Muscle of back (tissue), 13 donors: ENCODE data around the gene SLC27A4. TPM values are rescaled to one million over a fixed set of nuclear protein-coding genes. Genes with fewer than 3 reads are reported as not detected.

Source experiments
- DNase-seq, 3 donors: peaks; one replicate each; pipeline versions ENCODE4 v3.0.0 to v3.0.0-alpha.2; 2013
- long read RNA-seq, 9 donors: transcript quantifications; one replicate each; lab custom pipeline, GENCODE V29; 2026
- polyA plus RNA-seq, 10 donors: library from polyadenylated mRNA; unstranded; fragments of 120-200 nt; gene quantifications; one replicate each; pipeline ENCODE4 v1.2.1, GENCODE V29; 2013; ENCODE audit not compliant: insufficient read length in 10 of 10

The SLC27A4 gene
- polyA plus RNA-seq, result 10 to 100 TPM in 5 of 10 donors, 1 to 10 TPM in 5; 7.8 to 13.4 (median 10.7) TPM
- long read RNA-seq, donor 1, partial matches to known transcripts, result 0 of 1 reads
- long read RNA-seq, donor 1, other reads (novel, unspliced or antisense), result 0 of 1 reads
- long read RNA-seq, donor 2, result 0 reads
- long read RNA-seq, donor 3, result 0 reads
- long read RNA-seq, donor 4, partial matches to known transcripts, result 0 of 1 reads
- long read RNA-seq, donor 4, other reads (novel, unspliced or antisense), result 0 of 1 reads
- long read RNA-seq, donor 5, result 0 reads
- long read RNA-seq, donor 6, partial matches to known transcripts, result 0 of 4 reads
- long read RNA-seq, donor 6, other reads (novel, unspliced or antisense), result 0 of 4 reads
- long read RNA-seq, donor 7, partial matches to known transcripts, result 0 of 2 reads
- long read RNA-seq, donor 7, other reads (novel, unspliced or antisense), result 0 of 2 reads
- long read RNA-seq, donor 8, result 0 reads
- long read RNA-seq, donor 9, result 0 reads

- DNase-seq, result peak; percentile 62 to 90 (median 80)
Observed at GRCh38 chr9:128339761-128340690, at the start of gene SLC27A4. TSS of gene SLC27A4 (plus strand) at chr9:128340527. CDS start at chr9:128343133, 2,606 bp downstream.

GRCh38 chr9:128292009-128292408 lies 48.3 kb upstream of the SLC27A4 start:
- DNase-seq, result no peak

GRCh38 chr9:128293091-128293490 lies 47.2 kb upstream of the SLC27A4 start:
- DNase-seq, result no peak

- no peak for DNase-seq
Observed at GRCh38 chr9:128294142-128294541, 46.2 kb upstream of the SLC27A4 start.

- DNase-seq, result no peak
Observed at GRCh38 chr9:128296340-128297220, 43.7 kb upstream of the SLC27A4 start.

GRCh38 chr9:128297221-128297773 lies 43.0 kb upstream of the SLC27A4 start:
- no peak for DNase-seq

- no peak for DNase-seq
Observed at GRCh38 chr9:128298535-128299482, 41.5 kb upstream of the SLC27A4 start.

- DNase-seq, result no peak
Observed at GRCh38 chr9:128304136-128304970, 36.0 kb upstream of the SLC27A4 start.

- no peak for DNase-seq
Observed at GRCh38 chr9:128304971-128305288, 35.4 kb upstream of the SLC27A4 start.

- no peak for DNase-seq
Observed at GRCh38 chr9:128309551-128309950, 30.8 kb upstream of the SLC27A4 start.

GRCh38 chr9:128310461-128310860 lies 29.9 kb upstream of the SLC27A4 start:
- DNase-seq, result no peak

GRCh38 chr9:128314697-128315096 lies 25.6 kb upstream of the SLC27A4 start:
- no peak for DNase-seq

- no peak for DNase-seq
Observed at GRCh38 chr9:128316421-128316820, 23.9 kb upstream of the SLC27A4 start.

GRCh38 chr9:128317629-128318028 lies 22.7 kb upstream of the SLC27A4 start:
- DNase-seq, result no peak

GRCh38 chr9:128321343-128321742 lies 19.0 kb upstream of the SLC27A4 start:
- no peak for DNase-seq

- no peak for DNase-seq
Observed at GRCh38 chr9:128321879-128322403, 18.4 kb upstream of the SLC27A4 start.

- peak; percentile 96 to 99 (median 96) for DNase-seq
Observed at GRCh38 chr9:128322404-128323211, 17.7 kb upstream of the SLC27A4 start, which contains the start of the genes COQ4 and TRUB2. TSS of gene COQ4 (plus strand) at chr9:128322839. CDS start at chr9:128322859, 20 bp downstream. TSS of gene TRUB2 (minus strand) at chr9:128322447. CDS start at chr9:128322408, 39 bp downstream.
